ENCODE data around the gene SMAD2.

Gene SMAD2

DNA sequence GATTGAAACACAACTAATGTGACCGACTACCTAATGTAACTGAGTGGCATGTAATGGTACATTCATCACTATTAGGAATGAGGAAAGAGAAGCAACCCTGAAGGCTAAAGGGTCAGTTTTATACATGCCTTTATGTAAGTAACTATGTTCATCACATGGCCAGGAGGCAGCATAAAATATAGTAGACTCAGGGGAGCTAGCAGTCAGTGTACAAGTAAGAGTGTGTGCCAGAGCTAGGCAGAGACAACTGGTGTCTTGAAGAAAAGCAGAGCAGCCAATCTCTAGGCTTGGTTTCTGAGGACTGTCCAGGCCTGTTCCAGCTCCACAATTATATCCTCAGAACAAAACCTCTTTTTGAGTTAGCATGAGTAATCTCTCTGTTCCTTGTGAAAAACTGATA is 18.1 kb downstream of the SMAD2 start:
- no peak overlapping the region for H3K4me3 ChIP-seq (ENCODE audit: low read depth, low read length)
- TF ChIP-seq, protein P1, sequence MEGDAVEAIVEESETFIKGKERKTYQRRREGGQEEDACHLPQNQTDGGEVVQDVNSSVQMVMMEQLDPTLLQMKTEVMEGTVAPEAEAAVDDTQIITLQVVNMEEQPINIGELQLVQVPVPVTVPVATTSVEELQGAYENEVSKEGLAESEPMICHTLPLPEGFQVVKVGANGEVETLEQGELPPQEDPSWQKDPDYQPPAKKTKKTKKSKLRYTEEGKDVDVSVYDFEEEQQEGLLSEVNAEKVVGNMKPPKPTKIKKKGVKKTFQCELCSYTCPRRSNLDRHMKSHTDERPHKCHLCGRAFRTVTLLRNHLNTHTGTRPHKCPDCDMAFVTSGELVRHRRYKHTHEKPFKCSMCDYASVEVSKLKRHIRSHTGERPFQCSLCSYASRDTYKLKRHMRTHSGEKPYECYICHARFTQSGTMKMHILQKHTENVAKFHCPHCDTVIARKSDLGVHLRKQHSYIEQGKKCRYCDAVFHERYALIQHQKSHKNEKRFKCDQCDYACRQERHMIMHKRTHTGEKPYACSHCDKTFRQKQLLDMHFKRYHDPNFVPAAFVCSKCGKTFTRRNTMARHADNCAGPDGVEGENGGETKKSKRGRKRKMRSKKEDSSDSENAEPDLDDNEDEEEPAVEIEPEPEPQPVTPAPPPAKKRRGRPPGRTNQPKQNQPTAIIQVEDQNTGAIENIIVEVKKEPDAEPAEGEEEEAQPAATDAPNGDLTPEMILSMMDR (IDR thresholded peaks at IDR 0.05; ENCODE audit: borderline replicate concordance, insufficient read depth, low read depth, low read length), result no peak

DNA sequence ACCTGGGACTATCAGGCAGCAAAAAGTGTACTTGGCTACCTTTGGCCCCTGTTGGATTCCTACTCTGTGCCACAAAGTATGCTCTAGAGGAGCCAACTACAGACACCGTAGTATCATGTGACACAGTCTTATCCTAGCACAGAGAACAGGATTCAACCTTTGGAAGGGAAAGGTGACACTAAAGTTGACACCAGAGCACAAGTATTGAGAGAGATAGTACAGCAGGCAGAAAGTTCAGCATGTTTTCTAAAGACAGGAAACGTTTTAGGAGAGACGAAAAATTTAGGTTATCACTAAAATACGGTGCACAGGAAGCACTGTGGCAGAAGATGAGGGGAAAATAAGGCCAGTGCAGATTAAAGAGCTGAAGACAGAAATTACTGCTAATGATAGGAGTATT is 18.6 kb downstream of the SMAD2 start:
- H3K4me3 ChIP-seq (ENCODE audit: low read depth, low read length), result no peak overlapping the region
- TF ChIP-seq, protein P1 (IDR thresholded peaks at IDR 0.05; ENCODE audit: borderline replicate concordance, insufficient read depth, low read depth, low read length), result no peak

DNA sequence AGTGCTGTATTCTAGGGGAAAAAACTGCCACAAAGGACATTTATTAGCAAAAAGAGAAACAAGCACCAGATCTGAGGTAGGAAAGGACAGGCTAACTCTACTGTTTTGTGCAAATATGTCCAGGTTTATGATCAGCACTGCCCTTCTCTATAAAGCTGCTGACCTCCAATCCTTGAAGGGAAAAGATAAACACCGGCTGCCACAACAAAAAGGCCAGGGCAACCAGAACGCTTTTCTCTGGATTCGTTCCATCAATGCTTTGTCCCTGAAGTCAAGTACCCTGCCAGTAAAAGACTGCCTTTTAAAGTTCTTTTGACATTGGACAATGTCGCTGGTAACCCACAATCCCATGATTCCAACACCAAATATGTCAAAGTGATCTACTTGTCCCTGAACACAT is 21.0 kb downstream of the SMAD2 start:
- no peak overlapping the region for H3K4me3 ChIP-seq (ENCODE audit: low read depth, low read length)
- TF ChIP-seq, protein P1 (IDR thresholded peaks at IDR 0.05; ENCODE audit: borderline replicate concordance, insufficient read depth, low read depth, low read length), result no peak

DNA sequence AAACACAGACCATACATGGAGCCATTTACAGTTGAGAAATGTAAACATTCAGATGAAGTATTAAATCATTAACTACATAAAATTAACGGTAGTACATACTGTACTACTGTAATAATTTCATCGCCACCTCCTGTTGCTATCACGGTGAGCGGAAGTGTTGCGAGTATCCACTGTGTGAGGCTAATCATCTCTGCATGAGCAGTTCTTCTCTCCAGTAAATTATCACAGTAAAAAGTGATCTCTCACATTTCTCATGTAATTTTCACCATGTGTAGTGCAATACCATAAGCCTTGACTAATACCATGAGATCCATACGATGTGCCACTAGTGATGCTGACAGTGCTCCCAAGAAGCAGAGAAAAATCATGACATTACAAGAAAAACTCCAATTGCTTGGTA is 21.9 kb downstream of the SMAD2 start:
- TF ChIP-seq, protein P1 (IDR thresholded peaks at IDR 0.05; ENCODE audit: borderline replicate concordance, insufficient read depth, low read depth, low read length), result no peak
- no peak overlapping the region for H3K4me3 ChIP-seq (ENCODE audit: low read depth, low read length)

DNA sequence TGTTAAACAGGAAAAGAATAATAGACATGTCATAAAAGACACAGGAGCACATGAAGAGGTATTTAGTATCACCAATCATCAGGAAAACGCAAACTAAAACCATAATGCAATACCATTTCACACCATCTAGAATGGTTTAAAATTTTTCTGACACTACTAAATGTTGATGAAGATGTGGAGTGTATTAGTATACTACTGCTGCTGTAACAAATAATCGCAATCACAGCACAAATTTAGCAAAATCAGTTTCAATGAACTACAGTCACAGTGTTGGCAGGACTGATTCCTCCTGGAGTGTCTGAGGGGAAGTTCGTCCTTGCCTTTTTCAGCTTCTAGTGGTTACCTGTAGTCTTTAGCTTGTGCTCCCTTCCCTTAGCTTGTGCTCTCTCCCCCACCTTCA is 24.1 kb downstream of the SMAD2 start:
- no peak overlapping the region for H3K4me3 ChIP-seq (ENCODE audit: low read depth, low read length)
- TF ChIP-seq, protein P1 (IDR thresholded peaks at IDR 0.05; ENCODE audit: borderline replicate concordance, insufficient read depth, low read depth, low read length), result no peak

DNA sequence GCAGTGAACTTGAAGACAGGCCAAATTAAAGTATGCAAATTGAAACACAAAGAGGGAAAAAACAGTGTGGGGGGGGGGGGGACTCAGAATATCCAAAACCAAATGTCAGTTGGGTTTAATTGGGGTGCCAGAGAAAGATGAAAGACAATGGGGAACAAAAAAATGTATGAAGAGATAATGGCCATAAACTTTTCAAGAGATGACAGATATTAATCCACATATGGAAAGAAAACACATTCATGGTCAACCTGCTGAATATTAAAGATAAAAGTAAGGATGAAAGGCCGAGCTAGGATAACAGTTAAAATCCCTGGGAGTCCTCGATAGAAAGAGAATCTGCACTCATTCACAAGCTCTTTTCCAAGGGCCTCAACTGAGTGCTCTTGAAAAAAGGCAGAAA is 26.6 kb downstream of the SMAD2 start:
- H3K4me3 ChIP-seq (ENCODE audit: low read depth, low read length), result no peak overlapping the region
- TF ChIP-seq, protein P1 (IDR thresholded peaks at IDR 0.05; ENCODE audit: borderline replicate concordance, insufficient read depth, low read depth, low read length), result no peak

DNA sequence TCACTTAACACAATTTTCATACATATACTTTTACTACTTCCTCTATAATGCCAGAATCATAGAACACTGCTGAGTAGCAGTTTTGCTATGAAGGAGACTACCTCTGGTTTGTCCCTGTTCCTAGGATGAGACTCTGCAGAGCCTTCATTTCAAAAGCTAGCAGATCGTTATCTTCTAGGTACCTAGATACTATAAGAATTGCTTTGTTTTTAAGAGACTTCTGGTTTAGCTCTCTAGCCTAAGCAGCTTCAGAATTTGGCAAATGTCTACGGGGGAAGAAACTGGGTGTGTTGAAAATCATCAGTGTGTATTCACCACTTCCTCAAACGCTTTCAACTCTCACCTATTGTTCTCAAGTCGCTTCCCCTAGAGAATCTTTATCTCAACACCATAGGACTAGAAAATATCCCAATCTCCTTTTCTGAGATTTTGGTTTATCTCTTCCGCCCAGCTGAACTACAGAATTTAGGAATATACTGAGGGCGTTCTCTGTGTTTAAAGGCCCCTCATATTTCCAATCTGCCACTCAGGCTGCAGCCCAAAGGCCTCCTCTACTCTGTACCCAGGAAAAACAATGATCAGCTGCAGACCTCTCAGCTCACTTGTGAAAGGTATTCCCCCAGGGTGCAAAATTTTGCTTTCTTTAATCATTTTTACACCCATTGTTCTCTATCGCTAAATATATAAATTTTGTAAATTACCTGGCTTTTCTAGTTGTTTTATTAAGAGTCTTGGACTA is 28.7 kb downstream of the SMAD2 start:
- TF ChIP-seq, protein P1 (IDR thresholded peaks at IDR 0.05; ENCODE audit: borderline replicate concordance, insufficient read depth, low read depth, low read length), result no peak
- H3K4me3 ChIP-seq (ENCODE audit: low read depth, low read length), result peak overlapping the region; percentile 5

Data from GM12875 (cell line).